ENCODE results near the gene MRPL21. TPM values are rescaled to one million over a fixed set of nuclear protein-coding genes. Genes with fewer than 3 reads are reported as not detected.

MRPL21 gene
- total RNA-seq, 2 experiments from 2014 or later = 48.4 to 53.6 TPM

Other genes with a start within 250 kb of the MRPL21 start
- gene GAL, start 219.3 kb downstream of the MRPL21 start, total RNA-seq = not detected
- gene TESMIN, start 152.3 kb downstream of the MRPL21 start, total RNA-seq = 1 to 10 TPM; 1.8 to 2.5 TPM
- 10 to 100 TPM in 1 of 2 experiments, 1 to 10 TPM in 1; 9.5 to 12.3 TPM for gene CPT1A, start 61.9 kb downstream of the MRPL21 start, total RNA-seq
- gene IGHMBP2, start 59 bp upstream of the MRPL21 start, total RNA-seq = 10 to 100 TPM; 25.5 to 27.3 TPM
- not detected for gene MRGPRD, start 77.2 kb upstream of the MRPL21 start, total RNA-seq
- not detected for gene MRGPRF, start 109.4 kb upstream of the MRPL21 start, total RNA-seq
- 10 to 100 TPM; 13.1 to 15.0 TPM for gene TPCN2, start 145.1 kb upstream of the MRPL21 start, total RNA-seq

Data from CD8-positive, alpha-beta T cell (primary cell).